Measurements from ENCODE around the gene SOCS1.
A peak's percentile ranks its signal among the peaks of the same experiment; 100 is the strongest.

- TF ChIP-seq CTCF (IDR thresholded peaks at IDR 0.05 in 2 of 3, conservative IDR thresholded peaks at IDR 0.05 in 1 of 3; ENCODE audit: insufficient read depth in 2 of 3, low read depth in 1 of 3, low read length in 3 of 3) (no peak), SIN3A (IDR thresholded peaks at IDR 0.05; ENCODE audit: borderline replicate concordance in 2 of 2, control insufficient read depth in 1 of 2, low read depth in 2 of 2, low read length in 2 of 2) (no peak), BHLHE40 (IDR thresholded peaks at IDR 0.05; ENCODE audit: low read length) (peak; percentile 95)
Observed at GRCh38 chr16:11297492-11298142, 41.6 kb upstream of the SOCS1 start.

All from K562 (cell line).